Medulla oblongata (tissue), 1 donor: ENCODE measurements around the gene C13orf46.
A peak's percentile ranks its signal among the peaks of the same experiment; 100 is the strongest.

Source experiments
- DNase-seq: peaks from one replicate; pipeline ENCODE4 v3.0.0-alpha.2; 2015; ENCODE audit errors: extremely low spot score

The C13orf46 gene

GRCh38 chr13:113955235-113955634, 18.6 kb downstream of the C13orf46 start:
- DNase-seq = no peak

- DNase-seq = no peak
Observed at GRCh38 chr13:113954046-113954835, 19.6 kb downstream of the C13orf46 start.

GRCh38 chr13:113953561-113953960, 20.3 kb downstream of the C13orf46 start:
- no peak for DNase-seq

DNA sequence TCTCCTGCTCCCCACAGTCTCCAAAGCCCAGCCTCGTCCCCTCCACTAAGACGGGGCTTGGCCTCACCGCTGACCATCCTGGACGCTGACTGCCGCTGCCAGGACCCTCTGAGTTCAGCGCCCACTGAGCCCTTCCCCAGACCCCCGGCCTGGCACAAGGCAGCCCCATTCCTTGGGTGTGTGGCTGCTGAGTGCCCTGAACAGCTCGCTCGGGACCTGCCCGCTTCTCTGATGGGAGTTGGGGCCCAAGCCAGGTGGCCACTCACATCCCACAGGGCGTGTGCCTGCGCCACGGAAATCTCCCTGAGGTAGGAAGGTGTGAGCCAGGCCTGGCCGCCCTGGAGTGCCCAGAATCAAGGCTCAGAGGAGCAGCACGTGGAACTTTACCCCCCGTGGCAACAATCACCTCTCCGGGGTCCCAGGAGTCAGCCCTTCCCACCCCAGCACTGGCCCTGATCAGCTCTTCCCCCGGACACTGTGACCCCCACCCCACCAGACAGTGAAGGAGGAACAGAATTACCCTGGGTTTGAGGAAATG, 20.8 kb downstream of the C13orf46 start:
- DNase-seq = no peak

GRCh38 chr13:113952151-113952982, 21.5 kb downstream of the C13orf46 start:
- no peak for DNase-seq

DNA sequence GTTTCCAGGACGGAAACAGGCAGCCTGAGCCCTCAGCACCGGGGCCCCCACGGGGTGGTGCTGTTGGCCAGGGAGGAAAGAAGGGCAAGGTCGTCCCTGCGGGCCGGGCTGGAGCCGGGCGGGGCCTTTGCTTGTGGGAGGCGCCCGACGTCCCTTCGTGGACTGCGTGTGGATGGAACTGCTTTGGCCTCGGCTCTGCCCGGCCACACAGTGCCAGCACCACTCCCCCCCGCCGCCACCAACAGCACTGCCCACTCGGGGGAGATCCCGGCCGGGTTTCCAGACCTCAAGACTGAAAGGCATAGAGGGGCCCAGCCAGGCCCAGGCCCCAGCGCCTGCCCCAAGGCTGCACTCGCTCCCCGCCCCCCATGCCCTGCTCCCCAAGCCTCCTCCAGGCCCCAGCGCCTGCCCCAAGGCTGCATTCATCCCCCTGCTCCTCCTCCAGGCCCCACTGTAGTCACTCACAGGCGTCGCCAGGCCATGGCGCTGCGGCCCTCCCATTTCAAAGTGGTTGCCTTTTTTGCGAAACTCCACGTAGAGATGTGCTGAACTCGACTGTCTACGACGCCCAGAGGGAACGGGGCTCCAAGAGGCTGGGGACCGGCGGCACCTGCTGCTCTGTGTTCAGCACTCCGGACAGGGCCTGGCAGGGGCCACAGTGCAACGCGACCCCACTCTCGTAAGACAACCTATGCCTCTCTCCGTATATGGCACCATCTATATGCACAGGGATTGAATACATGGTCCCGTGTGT, 22.5 kb downstream of the C13orf46 start:
- DNase-seq = peak; percentile 91

- no peak for DNase-seq
Observed at GRCh38 chr13:113950451-113951245, 23.2 kb downstream of the C13orf46 start.

DNA sequence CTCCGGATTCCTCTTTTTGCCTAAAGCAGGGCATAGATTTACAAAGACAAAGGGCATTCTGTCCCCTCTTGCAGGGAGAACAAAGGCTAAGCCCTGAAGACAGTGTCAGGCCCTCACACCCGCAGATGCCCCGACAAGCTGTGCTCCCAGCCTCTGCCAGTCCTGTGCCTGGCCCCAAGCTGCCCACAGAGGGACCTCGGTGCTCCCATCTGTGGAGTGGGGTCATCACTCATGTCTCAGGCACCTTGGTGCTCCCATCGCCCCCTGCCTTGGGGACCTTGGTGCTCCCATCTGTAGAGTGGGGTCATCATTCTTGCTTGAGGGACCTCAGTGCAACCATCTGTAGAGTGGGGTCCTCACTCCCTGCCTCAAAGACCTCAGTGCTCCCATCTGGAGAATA, 24.3 kb downstream of the C13orf46 start:
- DNase-seq = peak; percentile 21

DNA sequence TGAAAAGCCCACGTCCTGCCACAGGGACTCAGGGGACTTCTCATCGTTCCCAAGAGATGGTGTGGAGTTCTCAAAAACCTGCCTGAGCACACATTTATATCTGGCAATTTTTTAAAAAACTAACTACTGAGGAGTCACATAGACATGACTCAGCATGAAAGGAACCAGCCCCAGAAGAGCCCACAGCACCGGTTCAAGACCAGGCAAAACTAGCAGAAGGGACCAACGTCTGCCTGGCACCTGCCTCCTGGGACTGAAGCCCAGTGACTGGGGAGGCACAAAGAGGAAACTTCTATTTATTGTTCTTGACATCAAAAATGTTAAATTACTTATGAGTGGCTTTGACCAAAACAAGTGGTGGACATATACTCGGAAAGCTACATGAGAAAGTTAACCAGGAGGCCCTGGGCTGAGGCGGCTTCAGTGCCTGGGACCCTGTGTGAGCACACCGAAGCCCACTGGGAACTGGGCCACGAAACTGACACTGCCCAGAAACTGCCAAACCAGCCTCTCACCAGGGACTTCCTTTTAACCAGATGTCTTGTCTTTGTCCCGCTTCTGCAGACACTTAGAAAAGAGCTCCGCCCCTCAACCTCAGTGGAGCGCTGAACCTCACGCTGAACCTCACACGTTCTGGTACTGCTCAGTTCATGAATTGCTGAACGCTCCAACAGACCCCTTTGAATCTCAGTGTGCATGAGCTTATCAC, 25.7 kb downstream of the C13orf46 start:
- DNase-seq = no peak

- peak; percentile 71 for DNase-seq
Observed at GRCh38 chr13:113947311-113948033, 26.4 kb downstream of the C13orf46 start.

GRCh38 chr13:113946409-113947181, 27.3 kb downstream of the C13orf46 start:
- DNase-seq = no peak

GRCh38 chr13:113945857-113946408, 27.9 kb downstream of the C13orf46 start:
- no peak for DNase-seq

GRCh38 chr13:113943821-113944565, 29.9 kb downstream of the C13orf46 start:
- no peak for DNase-seq

DNA sequence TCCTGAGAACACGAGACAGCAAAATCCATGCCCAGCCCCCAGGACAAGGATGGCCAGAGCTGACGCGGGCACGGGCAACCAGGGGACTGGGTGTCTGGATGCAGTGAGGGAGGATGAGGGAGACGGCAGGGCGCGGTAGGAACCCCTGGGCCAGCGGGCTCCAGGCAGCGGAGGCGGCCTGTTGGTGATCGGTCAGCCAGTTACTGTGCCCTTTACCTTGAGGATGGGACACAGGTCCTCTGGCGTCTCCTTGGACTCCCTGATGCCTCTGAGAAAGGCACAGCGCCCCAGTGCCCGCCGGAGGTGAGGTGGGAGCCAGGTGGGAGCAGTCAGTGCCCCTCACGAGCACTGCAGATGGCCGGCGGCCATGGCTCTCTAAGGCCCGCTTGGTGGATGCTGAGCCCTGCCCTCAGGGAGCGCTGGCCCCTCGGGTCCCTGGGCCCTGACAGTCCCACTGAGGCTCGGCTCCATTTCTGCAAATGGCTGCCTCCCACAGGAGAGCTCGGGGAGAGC, 31.2 kb downstream of the C13orf46 start:
- no peak for DNase-seq

- no peak for DNase-seq
Observed at GRCh38 chr13:113941571-113942191, 32.2 kb downstream of the C13orf46 start.

GRCh38 chr13:113939944-113940297, 34.0 kb downstream of the C13orf46 start:
- no peak for DNase-seq
